T-helper 1 cell treated with Interleukin-12 subunit alpha and Interleukin-12 subunit beta and Interleukin-4 antibody, amounts not matched to agents 30 ng/mL and 1 ng/mL, for 36 hours (primary cell): Measurements from ENCODE around the gene CKAP2L. TPM values are rescaled to one million over a fixed set of nuclear protein-coding genes. Genes with fewer than 3 reads are reported as not detected.

Experiments used
- intact Hi-C: fragments of 100-400 bp; cut with micrococcal nuclease; formaldehyde crosslinking; loops from one replicate; pipeline ENCODE4 v1.15.1; 2024
- total RNA-seq: library from RNA; stranded (reverse); gene quantifications from 2 replicates; pipeline ENCODE4 v1.2.3, GENCODE V29; 2022

The CKAP2L gene
- 33.2 and 38.4 TPM in 2 replicates for total RNA-seq

GRCh38 chr2:112764071-112765044, at the start of gene CKAP2L:
CKAP2L (minus strand) TSS chr2:112764609; CDS start chr2:112764598, 11 bp downstream.
- intact Hi-C loops: loop anchor here (1.0 to 5.0 kb wide), 11 partner anchors 15 to 710 kb away; partner anchors contain the start of genes CHCHD5, SLC20A1, TTL and ZC3H6

DNA sequence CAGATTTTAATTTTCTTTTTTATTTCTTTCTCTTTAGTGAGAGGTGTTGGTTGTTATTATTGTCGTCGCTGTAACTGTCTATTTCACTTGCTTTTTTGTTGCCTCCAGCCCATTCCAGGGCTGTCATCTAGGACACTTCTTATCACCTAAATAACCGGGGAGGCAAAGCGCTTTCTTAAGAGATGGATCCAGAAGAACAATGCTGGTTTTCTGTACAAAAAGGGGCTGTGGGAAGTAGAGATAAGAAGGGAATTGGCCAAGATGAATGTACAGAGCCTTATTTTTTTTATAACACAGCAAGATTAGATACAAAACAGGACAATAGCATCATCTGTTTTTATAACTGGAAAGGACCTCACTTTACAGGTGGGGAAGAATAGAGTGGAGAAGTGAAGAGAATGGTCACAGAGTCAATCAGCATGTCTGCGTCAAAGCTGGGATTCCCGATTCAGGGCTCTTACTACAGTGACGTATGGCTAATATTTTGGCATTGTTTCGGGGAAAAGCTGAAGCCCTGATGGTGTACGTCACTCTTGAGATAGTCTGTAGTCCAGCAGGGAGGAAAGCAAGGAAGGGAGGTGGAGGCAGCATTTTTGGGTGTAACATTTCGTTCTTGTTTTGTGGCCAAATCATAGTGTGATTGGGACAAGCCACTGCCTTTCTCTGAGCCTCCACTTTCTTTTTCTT, 49.0 kb upstream of the CKAP2L start:
- intact Hi-C loops: no loop called here

GRCh38 chr2:112812318-112813267, 48.2 kb upstream of the CKAP2L start:
- intact Hi-C loops: loop anchor here (1.0 kb wide), 1 partner anchor 9 kb away; no protein-coding TSS in a partner anchor

- intact Hi-C loops: loop anchor here (1.0 kb wide), 1 partner anchor 9 kb away; no protein-coding TSS in a partner anchor
These were observed 47.5 kb upstream of the CKAP2L start for GRCh38 chr2:112811841-112812306.

DNA sequence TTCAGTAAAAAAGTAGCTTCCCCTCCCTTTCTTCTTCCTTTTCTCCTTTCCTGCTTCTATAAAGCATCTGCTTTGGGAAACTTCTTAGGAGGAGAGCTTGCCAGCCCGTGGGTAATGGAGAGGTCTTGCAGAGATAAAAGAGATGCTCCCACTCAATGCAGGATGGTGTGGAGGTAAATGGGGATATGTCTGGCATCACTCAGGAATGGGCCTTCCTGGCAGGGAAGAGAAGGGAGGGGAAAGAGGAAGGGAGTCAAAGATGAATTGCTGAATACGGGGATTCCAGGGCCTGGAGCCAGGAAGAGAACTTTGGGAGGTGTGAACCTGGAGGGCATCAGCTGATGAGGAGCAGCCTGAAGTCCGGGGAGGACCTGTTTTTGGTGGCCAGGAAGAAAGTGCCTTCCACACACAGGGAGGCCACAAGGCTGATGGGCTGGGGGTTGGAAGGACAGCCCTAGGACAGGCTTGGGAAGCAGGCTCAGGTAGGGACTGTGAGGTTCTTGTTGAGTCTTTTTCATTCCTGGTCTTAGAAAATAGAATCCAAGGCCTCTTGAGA, 46.9 kb upstream of the CKAP2L start:
- intact Hi-C loops: no loop called here

- intact Hi-C loops: no loop called here
These were observed 44.7 kb upstream of the CKAP2L start for GRCh38 chr2:112809112-112809511.

DNA sequence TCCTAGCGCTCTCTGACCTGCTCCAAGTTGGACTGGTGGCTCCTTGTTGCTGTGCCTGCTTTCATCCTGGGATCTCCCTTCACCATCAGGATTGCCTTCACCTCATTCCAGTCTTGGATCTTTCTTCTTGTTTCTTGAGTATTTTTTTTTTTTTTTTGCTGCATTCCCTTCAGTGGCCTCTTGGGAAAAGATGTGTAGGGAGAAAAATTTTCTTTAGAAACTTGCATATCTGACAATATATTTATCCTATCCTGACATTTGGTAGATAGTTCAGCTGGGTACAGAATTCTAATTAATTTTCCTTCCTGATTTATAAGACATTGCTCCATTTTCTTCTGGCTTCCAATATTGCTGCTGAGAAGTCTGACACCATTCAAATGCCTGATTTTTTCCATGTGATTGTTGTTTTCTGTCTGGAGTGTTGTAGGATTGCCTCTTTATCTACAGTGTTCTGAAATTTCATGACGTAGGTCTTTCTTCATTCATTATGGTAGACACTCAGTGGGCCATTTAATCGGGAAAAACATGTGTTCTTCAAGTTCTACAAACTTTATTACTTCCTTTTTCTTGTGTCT, 42.9 kb upstream of the CKAP2L start:
- intact Hi-C loops: no loop called here

GRCh38 chr2:112805542-112805941, 41.1 kb upstream of the CKAP2L start:
- intact Hi-C loops: no loop called here

GRCh38 chr2:112803691-112804521, 39.5 kb upstream of the CKAP2L start:
- intact Hi-C loops: no loop called here

- intact Hi-C loops: no loop called here
These were observed 36.6 kb upstream of the CKAP2L start for GRCh38 chr2:112800881-112801583.

- intact Hi-C loops: no loop called here
These were observed 34.9 kb upstream of the CKAP2L start for GRCh38 chr2:112798979-112799975.

GRCh38 chr2:112796486-112796885, 32.1 kb upstream of the CKAP2L start:
- intact Hi-C loops: no loop called here

GRCh38 chr2:112795774-112796173, 31.4 kb upstream of the CKAP2L start:
- intact Hi-C loops: no loop called here

- intact Hi-C loops: no loop called here
These were observed 30.4 kb upstream of the CKAP2L start for GRCh38 chr2:112794841-112795240.

DNA sequence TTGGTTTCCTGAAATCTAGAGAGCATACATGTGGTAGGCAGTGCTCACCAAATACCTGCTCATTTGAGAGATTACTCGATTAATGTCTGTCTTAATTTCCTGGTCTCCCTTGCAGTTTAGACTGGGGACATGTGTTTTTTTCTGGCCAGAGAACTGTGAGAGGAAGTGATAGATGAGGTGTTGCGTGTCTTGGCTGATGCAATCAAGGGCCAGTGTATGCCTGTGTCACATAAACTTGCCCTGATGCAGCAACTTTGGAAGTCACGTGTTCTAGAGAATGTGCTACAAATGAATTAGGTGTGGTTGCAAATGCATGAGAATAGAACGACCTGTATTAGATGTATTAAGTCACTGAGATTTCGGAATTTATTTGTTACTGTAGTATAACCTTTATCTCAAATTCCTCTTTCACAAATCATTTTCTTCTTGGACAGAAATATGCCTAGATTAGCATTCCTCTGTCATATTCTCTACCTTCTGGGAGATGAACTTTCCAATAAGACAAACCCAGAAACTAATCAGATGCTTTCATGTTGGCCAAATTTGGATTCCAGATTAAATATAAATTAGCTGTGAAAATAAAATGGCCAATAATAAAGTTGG, 29.8 kb upstream of the CKAP2L start:
- intact Hi-C loops: no loop called here

DNA sequence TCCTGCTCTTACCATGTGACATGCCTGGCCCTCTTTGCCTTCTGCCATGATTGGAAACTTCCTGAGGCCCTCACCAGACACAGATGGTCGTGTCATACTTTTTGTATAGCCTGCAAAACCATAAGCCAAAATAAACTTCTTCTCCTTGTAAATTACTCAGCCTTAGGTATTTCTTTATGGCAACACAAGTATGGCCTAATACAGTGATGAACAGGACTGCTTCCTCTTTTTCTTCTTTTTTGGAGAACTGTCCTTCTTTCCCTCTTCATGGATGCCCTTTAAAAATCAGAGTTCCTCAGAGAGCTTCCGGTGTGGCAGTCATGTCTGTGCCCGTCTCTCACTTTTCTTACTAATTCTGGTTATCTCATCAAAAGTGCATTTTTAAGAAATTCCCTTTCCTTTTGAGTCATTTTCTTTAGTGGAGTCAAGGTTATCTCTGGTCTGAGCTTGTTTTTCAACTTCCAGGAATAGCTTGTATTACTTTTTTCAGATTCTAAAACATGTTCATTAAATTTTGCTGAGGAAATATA, 29.1 kb upstream of the CKAP2L start:
- intact Hi-C loops: no loop called here

DNA sequence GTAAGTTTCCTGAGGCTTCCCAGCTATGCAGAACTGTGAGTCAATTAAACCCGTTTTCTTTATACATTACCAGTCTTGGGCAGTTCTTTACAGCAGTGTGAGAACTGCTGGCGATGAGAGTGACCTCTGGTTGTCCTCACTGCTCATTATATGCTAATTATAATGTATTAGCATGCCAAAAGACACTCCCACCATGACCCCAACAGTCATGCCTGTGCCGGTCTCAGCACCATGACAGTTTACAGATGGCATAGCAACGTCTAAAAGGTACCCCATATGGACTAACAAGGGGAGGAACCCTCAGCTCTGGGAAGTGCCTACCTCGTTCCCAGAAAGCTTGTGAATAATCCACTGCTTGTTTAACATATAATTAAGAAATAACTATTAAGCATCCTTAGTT, 28.0 kb upstream of the CKAP2L start:
- intact Hi-C loops: no loop called here
